Neutrophil (primary cell): Measurements from ENCODE around the gene ITGA11.

ENCODE experiments used
- H3K27ac ChIP-seq: fragments of 200-600 bp; sonication (generic); 2 replicates; pipeline ENCODE4 v1.5.1; 2016; ENCODE audit warnings: mild to moderate bottlenecking, moderate library complexity
- H3K27me3 ChIP-seq: fragments of 200-600 bp; sonication (generic); 2 replicates; pipeline ENCODE4 v1.6.0; 2016; ENCODE audit warnings: mild to moderate bottlenecking
- H3K36me3 ChIP-seq: fragments of 200-600 bp; sonication (generic); 2 replicates; pipeline ENCODE4 v1.5.1; 2017
- H3K4me1 ChIP-seq, 2 experiments: fragments of 200-600 bp in 1 of 2; sonication (generic) in 1 of 2; 1 replicate in 1 of 2; 2 replicates in 1 of 2; pipeline versions ENCODE4 v1.5.1 to v1.6.1; 2013 to 2016; ENCODE audit warnings: low read depth in 1 of 2, low read length in 1 of 2, mild to moderate bottlenecking in 1 of 2, moderate library complexity in 1 of 2; ENCODE audit not compliant: control insufficient read depth in 1 of 2, insufficient read depth in 1 of 2
- H3K4me3 ChIP-seq, 2 experiments: fragments of 200-600 bp in 1 of 2; sonication (generic) in 1 of 2; 1 replicate in 1 of 2; 2 replicates in 1 of 2; pipeline ENCODE4 v1.5.1; 2013 to 2016; ENCODE audit warnings: low read depth in 1 of 2, low read length in 1 of 2, mild to moderate bottlenecking in 1 of 2, moderate library complexity in 1 of 2
- H3K9me3 ChIP-seq: fragments of 200-600 bp; sonication (generic); 2 replicates; pipeline ENCODE4 v1.5.1; 2016
- CTCF ChIP-seq: fragments of 200-600 bp; sonication (generic); IDR thresholded peaks from 2 replicates; pipeline ENCODE4 v1.5.1; 2016; ENCODE audit warnings: antibody characterized with exemption

The ITGA11 gene

GRCh38 chr15:68277603-68278344 lies 154.2 kb downstream of the ITGA11 start, which contains the start of gene FEM1B:
FEM1B (plus strand) TSS chr15:68277745; CDS start chr15:68278418, 673 bp downstream.
- peaks cover 50 to 57% of the 10 kb centered on the region in 2 experiments for H3K4me1 ChIP-seq
- H3K27ac ChIP-seq: peak within 1 kb of the TSS; percentile 96
- H3K4me3 ChIP-seq: peak within 1 kb of the TSS; percentile 81 to 93
- TF ChIP-seq CTCF: peak; percentile 13
- no peaks in the 10 kb centered on the region for H3K36me3 ChIP-seq
- H3K27me3 ChIP-seq: no peaks in the 10 kb centered on the region
- no peaks in the 10 kb centered on the region for H3K9me3 ChIP-seq

- H3K4me1 ChIP-seq: peaks cover 50 to 51% of the 10 kb centered on the region in 2 experiments
- TF ChIP-seq CTCF: no peak
These were observed 154.8 kb downstream of the ITGA11 start for GRCh38 chr15:68277131-68277602.

GRCh38 chr15:68276668-68277067 lies 155.3 kb downstream of the ITGA11 start:
- peaks cover 45 to 46% of the 10 kb centered on the region in 2 experiments for H3K4me1 ChIP-seq
- no peaks in the 10 kb centered on the region for H3K27me3 ChIP-seq
- TF ChIP-seq CTCF: no peak
- H3K9me3 ChIP-seq: no peaks in the 10 kb centered on the region
- no peaks in the 10 kb centered on the region for H3K36me3 ChIP-seq
- peak overlapping the region; percentile 81 to 93 for H3K4me3 ChIP-seq
- H3K27ac ChIP-seq: peak overlapping the region; percentile 96

More at GRCh38 chr15:68277131-68277602, 154.8 kb downstream of the ITGA11 start:
- H3K27ac ChIP-seq: peak overlapping the region; percentile 96
- H3K4me3 ChIP-seq: peak overlapping the region; percentile 81 to 93
- H3K27me3 ChIP-seq: no peaks in the 10 kb centered on the region
- H3K9me3 ChIP-seq: no peaks in the 10 kb centered on the region
- H3K36me3 ChIP-seq: no peaks in the 10 kb centered on the region

- Histone ChIP-seq H3K36me3 (no peaks in the 10 kb centered on the region), H3K27me3 (no peaks in the 10 kb centered on the region), H3K4me1 (peaks cover 32% of the 10 kb centered on the region in 2 experiments), H3K27ac (no peak overlapping the region), H3K9me3 (no peaks in the 10 kb centered on the region), H3K4me3 (no peak overlapping the region)
- no peak for TF ChIP-seq CTCF
These were observed 156.7 kb downstream of the ITGA11 start for GRCh38 chr15:68275165-68275746.

GRCh38 chr15:68274201-68274848 lies 157.6 kb downstream of the ITGA11 start:
- Histone ChIP-seq H3K4me1 (peaks cover 23% of the 10 kb centered on the region in 2 experiments), H3K27ac (no peak overlapping the region), H3K36me3 (no peaks in the 10 kb centered on the region), H3K4me3 (no peak overlapping the region), H3K9me3 (no peaks in the 10 kb centered on the region), H3K27me3 (no peaks in the 10 kb centered on the region)
- TF ChIP-seq CTCF: no peak
